Left ventricle myocardium inferior (tissue), 1 donor: ENCODE results near the gene TTPAL. TPM values are rescaled to one million over a fixed set of nuclear protein-coding genes. Genes with fewer than 3 reads are reported as not detected.

Experiments used
- DNase-seq: peaks from one replicate; pipeline ENCODE4 v3.0.0-alpha.2; 2020
- H3K27ac ChIP-seq: fragments of 200-600 bp; replicated peaks from 2 replicates; pipeline ENCODE4 v1.8.0; 2021
- H3K27me3 ChIP-seq: fragments of 200-600 bp; 2 replicates; pipeline ENCODE4 v1.8.0; 2021; ENCODE audit warnings: low read depth
- H3K36me3 ChIP-seq: fragments of 200-600 bp; 2 replicates; pipeline ENCODE4 v1.8.0; 2021
- H3K4me1 ChIP-seq: fragments of 200-600 bp; 2 replicates; pipeline ENCODE4 v1.8.0; 2021
- H3K4me3 ChIP-seq: fragments of 200-600 bp; 2 replicates; pipeline ENCODE4 v1.8.0; 2021; ENCODE audit warnings: mild to moderate bottlenecking, moderate library complexity
- H3K9me3 ChIP-seq: fragments of 200-600 bp; replicated peaks from 2 replicates; pipeline ENCODE4 v1.8.0; 2021
- CTCF ChIP-seq: fragments of 200-600 bp; IDR thresholded peaks from 2 replicates; pipeline ENCODE4 v1.8.0; 2021; ENCODE audit warnings: antibody characterized with exemption, mild to moderate bottlenecking, borderline replicate concordance
- intact Hi-C: fragments of 100-400 bp; cut with micrococcal nuclease; formaldehyde crosslinking; loops from one replicate; pipeline ENCODE4 v1.11.0; 2022
- total RNA-seq: library from RNA; stranded (reverse); fragmentation: NEBNext Ultra II Directional; extraction: Animal tissue kit (Norgen Biotek cat#: 25700); gene quantifications from one replicate; pipeline ENCODE4 v1.2.1, GENCODE V29; 2021
- donor health status: DM: no; HTN: yes; CAD: no; lungs with severe emphysema.

The TTPAL gene
- total RNA-seq, 1 donor from 2014 or later: 4.5 TPM

- H3K27ac ChIP-seq: no peak overlapping the region
- no peaks in the 10 kb centered on the region for H3K4me1 ChIP-seq
- H3K36me3 ChIP-seq: peaks cover 60% of the 10 kb centered on the region
- DNase-seq: no peak
- H3K4me3 ChIP-seq: no peak overlapping the region
- H3K9me3 ChIP-seq: no peaks in the 10 kb centered on the region
- no peak for TF ChIP-seq CTCF
- intact Hi-C loops: no loop called here
- no peaks in the 10 kb centered on the region for H3K27me3 ChIP-seq
Observed at GRCh38 chr20:44483112-44483511, 7.4 kb downstream of the TTPAL start.

DNA sequence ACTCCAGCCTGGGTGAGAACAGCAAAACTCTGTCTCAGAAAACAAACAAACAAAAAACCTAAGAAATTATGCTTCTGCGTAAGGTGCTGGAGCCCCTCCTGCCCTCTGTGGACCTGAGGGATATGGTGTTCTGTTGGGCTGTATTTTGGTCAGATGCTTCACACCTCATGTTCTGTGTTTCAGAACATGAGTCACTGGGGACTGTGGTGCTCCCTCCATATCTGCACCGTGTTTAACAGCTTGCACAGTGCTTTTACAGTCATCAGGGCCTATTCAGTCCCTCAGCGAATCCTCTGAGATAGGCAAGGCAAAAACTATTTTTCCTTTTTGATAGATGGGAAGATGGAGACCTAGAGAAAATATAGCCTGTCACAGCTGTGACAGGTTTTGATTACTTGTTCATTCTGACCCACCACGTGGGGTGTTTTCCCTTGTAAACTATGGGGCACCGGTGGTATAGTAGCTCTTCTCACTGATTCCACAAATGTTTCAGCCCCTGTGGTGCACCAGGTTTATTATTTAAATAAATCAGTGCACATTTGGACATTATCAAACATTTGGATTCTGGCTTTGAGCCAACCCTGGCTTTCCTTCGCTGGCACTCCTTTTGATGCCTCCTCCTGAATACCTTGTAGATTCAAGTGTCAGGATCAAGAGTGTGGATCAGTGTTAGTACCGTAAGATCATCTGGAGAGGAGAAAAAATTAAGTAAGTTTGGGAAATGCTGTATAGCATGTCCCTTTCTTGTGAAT lies 9.6 kb downstream of the TTPAL start:
- H3K9me3 ChIP-seq: no peaks in the 10 kb centered on the region
- H3K4me3 ChIP-seq: no peak overlapping the region
- intact Hi-C loops: no loop called here
- no peaks in the 10 kb centered on the region for H3K27me3 ChIP-seq
- H3K36me3 ChIP-seq: peaks cover 74% of the 10 kb centered on the region
- no peak for TF ChIP-seq CTCF
- no peak for DNase-seq
- H3K27ac ChIP-seq: no peak overlapping the region
- H3K4me1 ChIP-seq: no peaks in the 10 kb centered on the region

GRCh38 chr20:44485830-44486198 lies 10.1 kb downstream of the TTPAL start:
- H3K4me1 ChIP-seq: no peaks in the 10 kb centered on the region
- no peak overlapping the region for H3K27ac ChIP-seq
- no peaks in the 10 kb centered on the region for H3K27me3 ChIP-seq
- TF ChIP-seq CTCF: no peak
- DNase-seq: no peak
- intact Hi-C loops: no loop called here
- H3K36me3 ChIP-seq: peaks cover 74% of the 10 kb centered on the region
- no peak overlapping the region for H3K4me3 ChIP-seq
- no peaks in the 10 kb centered on the region for H3K9me3 ChIP-seq

GRCh38 chr20:44488551-44488950 lies 12.9 kb downstream of the TTPAL start:
- H3K4me3 ChIP-seq: no peak overlapping the region
- H3K27ac ChIP-seq: no peak overlapping the region
- no peak for TF ChIP-seq CTCF
- no peaks in the 10 kb centered on the region for H3K27me3 ChIP-seq
- H3K9me3 ChIP-seq: no peaks in the 10 kb centered on the region
- no peak for DNase-seq
- H3K4me1 ChIP-seq: peaks cover 8% of the 10 kb centered on the region
- intact Hi-C loops: no loop called here
- H3K36me3 ChIP-seq: peaks cover 74% of the 10 kb centered on the region

DNA sequence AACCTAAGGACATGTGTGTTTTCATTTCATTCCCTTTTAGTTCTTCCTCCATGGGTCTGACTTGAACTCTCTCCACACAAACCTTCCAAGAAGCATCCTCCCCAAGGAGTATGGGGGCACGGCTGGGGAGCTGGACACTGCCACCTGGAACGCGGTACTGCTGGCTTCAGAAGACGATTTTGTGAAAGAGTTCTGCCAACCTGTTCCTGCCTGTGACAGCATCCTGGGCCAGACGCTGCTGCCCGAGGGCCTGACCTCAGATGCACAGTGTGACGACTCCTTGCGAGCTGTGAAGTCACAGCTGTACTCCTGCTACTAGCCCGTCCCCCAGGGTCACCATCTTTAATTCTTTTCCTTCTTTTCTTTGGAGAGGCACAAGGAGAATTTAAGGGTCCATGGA lies 13.5 kb downstream of the TTPAL start:
- H3K27ac ChIP-seq: no peak overlapping the region
- peaks cover 8% of the 10 kb centered on the region for H3K4me1 ChIP-seq
- TF ChIP-seq CTCF: no peak
- peaks cover 74% of the 10 kb centered on the region for H3K36me3 ChIP-seq
- no peak overlapping the region for H3K4me3 ChIP-seq
- H3K27me3 ChIP-seq: no peaks in the 10 kb centered on the region
- DNase-seq: no peak
- intact Hi-C loops: no loop called here
- H3K9me3 ChIP-seq: no peaks in the 10 kb centered on the region
